Tibial nerve (tissue), 4 donors: ENCODE results near the gene RARG.

Experiments
- CTCF ChIP-seq, 5 experiments: fragments of 200-600 bp in 3 of 5; fragments of 450-650 bp in 2 of 5; sonication (generic) in 3 of 5; IDR thresholded peaks; one replicate each; pipeline ENCODE4 v1.5.1; 2016 to 2019; ENCODE audit warnings: antibody characterized with exemption in 5 of 5, mild to moderate bottlenecking in 3 of 5, moderate library complexity in 2 of 5
- EP300 ChIP-seq, 2 donors: sonication (generic); formaldehyde crosslinking; IDR thresholded peaks; one replicate each; pipeline ENCODE4 v1.6.1; 2017; ENCODE audit warnings: antibody characterized with exemption in 2 of 2, mild to moderate bottlenecking in 1 of 2
- POLR2A ChIP-seq, 2 donors: fragments of 450-650 bp; IDR thresholded peaks; one replicate each; pipeline ENCODE4 v1.6.1; 2017; ENCODE audit warnings: antibody characterized with exemption in 2 of 2, mild to moderate bottlenecking in 2 of 2, moderate library complexity in 2 of 2

GRCh38 chr12:53205747-53206419, 26.1 kb downstream of the RARG start:
- no peak for TF ChIP-seq POLR2A (IDR thresholded peaks at IDR 0.05)
- no peak for TF ChIP-seq CTCF (IDR thresholded peaks at IDR 0.05)
- TF ChIP-seq EP300 (IDR thresholded peaks at IDR 0.05): no peak
